CD14-positive monocyte (primary cell): ENCODE data around the gene CTNNA2. TPM values are rescaled to one million over a fixed set of nuclear protein-coding genes. Genes with fewer than 3 reads are reported as not detected.

Experiments
- DNase-seq, 3 donors: peaks; one replicate each; pipeline ENCODE4 v3.0.0-alpha.2; 2011 to 2022
- H2AFZ ChIP-seq: 2 replicates; pipeline ENCODE4 v1.6.0; 2012; ENCODE audit warnings: mild to moderate bottlenecking, low read depth, low read length, inconsistent platforms; ENCODE audit not compliant: insufficient read depth, poor library complexity, severe bottlenecking
- H3K27ac ChIP-seq, 2 donors: 1 replicate in 1 of 2; 2 replicates in 1 of 2; pipeline ENCODE4 v1.5.1; 2012 to 2013; ENCODE audit warnings: low read length in 2 of 2, control low read depth in 1 of 2, inconsistent platforms in 1 of 2, low read depth in 1 of 2, mild to moderate bottlenecking in 1 of 2
- H3K27me3 ChIP-seq, 2 donors: one replicate each; pipeline versions ENCODE4 v1.6.0 to v1.6.1; 2011 to 2013; ENCODE audit warnings: low read length in 2 of 2; ENCODE audit not compliant: control insufficient read depth in 2 of 2, insufficient read depth in 2 of 2
- H3K36me3 ChIP-seq, 2 donors: replicated peaks in 1 of 2; 1 replicate in 1 of 2; 2 replicates in 1 of 2; pipeline versions ENCODE4 v1.5.1 to v1.6.1; 2012 to 2013; ENCODE audit warnings: low read length in 2 of 2, control low read depth in 1 of 2, inconsistent platforms in 1 of 2, mild to moderate bottlenecking in 1 of 2; ENCODE audit not compliant: insufficient read depth in 2 of 2, control insufficient read depth in 1 of 2
- H3K4me1 ChIP-seq, 2 donors: 1 replicate in 1 of 2; 2 replicates in 1 of 2; pipeline versions ENCODE4 v1.5.1 to v1.6.1; 2012 to 2013; ENCODE audit warnings: low read length in 2 of 2, control low read depth in 1 of 2, inconsistent platforms in 1 of 2, mild to moderate bottlenecking in 1 of 2, moderate library complexity in 1 of 2; ENCODE audit not compliant: insufficient read depth in 2 of 2, control insufficient read depth in 1 of 2
- H3K4me2 ChIP-seq: replicated peaks from 2 replicates; pipeline ENCODE3; 2012; ENCODE audit warnings: low read length, moderate library complexity, mild to moderate bottlenecking; ENCODE audit not compliant: poor library complexity, severe bottlenecking; ENCODE audit errors: extremely low read depth
- H3K4me3 ChIP-seq, 3 experiments: fragments of 200-600 bp in 1 of 3; sonication (generic) in 1 of 3; replicated peaks in 1 of 3; 1 replicate in 2 of 3; 2 replicates in 1 of 3; pipeline ENCODE4 v1.5.1; 2011 to 2013; ENCODE audit warnings: low read length in 3 of 3, mild to moderate bottlenecking in 3 of 3, control low read depth in 2 of 3, low read depth in 2 of 3, inconsistent platforms in 1 of 3, moderate library complexity in 1 of 3
- H3K79me2 ChIP-seq: 2 replicates; pipeline ENCODE4 v1.6.0; 2012; ENCODE audit warnings: mild to moderate bottlenecking, control low read depth, inconsistent platforms, low read length, moderate library complexity; ENCODE audit not compliant: insufficient read depth
- H3K9ac ChIP-seq: 2 replicates; pipeline ENCODE4 v1.6.0; 2017; ENCODE audit warnings: low read length, mild to moderate bottlenecking; ENCODE audit not compliant: insufficient read depth, poor library complexity, severe bottlenecking
- H3K9me3 ChIP-seq, 2 donors: replicated peaks in 1 of 2; 1 replicate in 1 of 2; 2 replicates in 1 of 2; pipeline versions ENCODE4 v1.5.1 to v1.6.1; 2012 to 2013; ENCODE audit warnings: low read length in 2 of 2, control low read depth in 1 of 2; ENCODE audit not compliant: control insufficient read depth in 1 of 2, insufficient read depth in 1 of 2
- H4K20me1 ChIP-seq: 2 replicates; pipeline ENCODE4 v1.6.0; 2012; ENCODE audit warnings: mild to moderate bottlenecking, low read length, control low read depth, moderate library complexity; ENCODE audit not compliant: insufficient read depth
- H3K27ac Mint-ChIP-seq, 7 donors: one replicate each; pipeline ENCODE4 v1.8.0; 2020; ENCODE audit warnings: mild to moderate bottlenecking in 7 of 7, mixed read lengths in 7 of 7, moderate library complexity in 6 of 7, inconsistent platforms in 2 of 7
- H3K27me3 Mint-ChIP-seq, 3 donors: one replicate each; pipeline ENCODE4 v1.8.0; 2021 to 2022; ENCODE audit warnings: low read depth in 3 of 3, mild to moderate bottlenecking in 3 of 3, mixed read lengths in 3 of 3, moderate library complexity in 3 of 3, inconsistent platforms in 1 of 3
- H3K36me3 Mint-ChIP-seq, 2 donors: one replicate each; pipeline ENCODE4 v1.8.0; 2020; ENCODE audit warnings: mixed read lengths in 2 of 2, inconsistent platforms in 1 of 2, mild to moderate bottlenecking in 1 of 2
- H3K4me1 Mint-ChIP-seq: one replicate; pipeline ENCODE4 v1.8.0; 2020; ENCODE audit warnings: mild to moderate bottlenecking, mixed read lengths
- H3K4me3 Mint-ChIP-seq, 2 donors: one replicate each; pipeline ENCODE4 v1.8.0; 2020; ENCODE audit warnings: mild to moderate bottlenecking in 2 of 2, mixed read lengths in 2 of 2, moderate library complexity in 1 of 2
- H3K9me3 Mint-ChIP-seq, 7 donors: one replicate each; pipeline ENCODE4 v1.8.0; 2020 to 2022; ENCODE audit warnings: mixed read lengths in 7 of 7, mild to moderate bottlenecking in 6 of 7, moderate library complexity in 6 of 7, inconsistent platforms in 2 of 7
- CTCF ChIP-seq: fragments of 200-600 bp; IDR thresholded peaks from one replicate; pipeline ENCODE4 v1.8.0; 2022; ENCODE audit warnings: antibody characterized with exemption, mild to moderate bottlenecking
- WGBS: methylation state at CpG from one replicate; pipeline ENCODE4 v1.1.5; 2013; ENCODE audit warnings: missing lambda C conversion rate; ENCODE audit not compliant: insufficient coverage; 5-methylcytosine and 5-hydroxymethylcytosine counted together
- intact Hi-C, 2 donors: fragments of 100-400 bp; cut with micrococcal nuclease; formaldehyde crosslinking; loops; one replicate each; pipeline versions ENCODE4 v1.15.0 to v1.15.1; 2023
- polyA plus RNA-seq, 3 donors: library from polyadenylated mRNA; depleted of rRNA in 1 of 3; unstranded in 2 of 3; stranded (reverse) in 1 of 3; fragments of 300-500 nt in 2 of 3; fragments of >200 nt in 1 of 3; fragmentation: Illumina TruSeq in 2 of 3; gene quantifications; 1 replicate in 2 of 3; 2 replicates in 1 of 3; pipeline ENCODE4 v1.2.3, GENCODE V29; 2012 to 2021

Gene CTNNA2
- polyA plus RNA-seq, 3 donors = not detected

DNA sequence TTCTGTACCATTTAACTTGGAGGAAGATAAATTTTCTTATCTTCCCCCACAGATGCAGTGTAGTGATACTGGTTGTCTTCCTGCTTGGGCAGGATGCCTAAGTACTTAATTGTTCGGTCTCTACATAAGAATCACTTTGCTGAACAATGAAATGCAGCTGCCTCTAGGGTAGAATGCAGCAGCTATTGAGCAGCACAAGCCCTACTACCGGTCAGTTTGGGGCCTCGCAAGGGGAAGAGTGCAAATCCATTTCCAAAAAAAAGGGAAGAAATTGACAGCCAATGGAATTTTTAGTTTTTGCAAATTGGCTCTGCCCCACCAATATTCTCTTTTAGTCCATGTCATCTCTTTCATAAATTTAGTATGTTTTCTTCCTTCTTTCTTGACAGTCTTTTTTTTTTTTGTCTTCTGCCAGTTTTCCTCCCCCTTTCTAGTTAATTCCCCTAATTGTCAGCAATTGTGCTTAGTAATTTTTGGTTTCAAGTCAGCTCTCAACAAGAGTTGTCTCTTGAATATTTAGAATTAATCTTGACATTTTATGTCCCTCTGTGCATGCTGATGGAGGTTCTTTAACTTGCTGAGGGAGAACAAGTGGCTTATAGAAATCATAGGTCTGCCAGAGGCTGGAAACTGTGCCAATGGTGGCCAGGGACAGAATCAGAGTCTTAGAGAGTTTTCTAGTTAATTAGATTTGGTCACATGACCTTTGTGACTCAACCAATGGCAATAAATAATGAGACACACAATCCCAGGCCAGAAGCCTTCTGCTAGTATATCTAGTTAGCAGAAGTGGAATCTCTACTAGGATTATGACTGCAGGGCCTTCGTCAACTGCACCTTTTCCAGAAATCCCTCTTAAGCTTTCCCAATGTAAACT lies 270.0 kb downstream of the CTNNA2 start:
- 33% methylated on average over 3 of the region's 4 CpGs for WGBS
- H3K4me1 ChIP-seq = no peaks in the 10 kb centered on the region
- no peak overlapping the region for H2AFZ ChIP-seq
- peaks cover 0 to 3% (median 0%) of the 10 kb centered on the region in 3 donors for H3K27me3 Mint-ChIP-seq
- no peak overlapping the region for H3K4me3 ChIP-seq
- H3K79me2 ChIP-seq = no peaks in the 10 kb centered on the region
- H3K4me2 ChIP-seq = no peak overlapping the region
- no peaks in the 10 kb centered on the region for H3K9me3 ChIP-seq
- no peaks in the 10 kb centered on the region for H3K36me3 ChIP-seq
- H3K27me3 ChIP-seq = no peaks in the 10 kb centered on the region
- no peak overlapping the region for H3K27ac ChIP-seq
- H3K27ac Mint-ChIP-seq = no peak overlapping the region
- peaks cover 0 to 7% (median 2%) of the 10 kb centered on the region in 7 donors for H3K9me3 Mint-ChIP-seq
- no peak for DNase-seq
- no peaks in the 10 kb centered on the region for H4K20me1 ChIP-seq
- H3K36me3 Mint-ChIP-seq = no peaks in the 10 kb centered on the region
- no peak overlapping the region for H3K9ac ChIP-seq
- H3K4me1 Mint-ChIP-seq = no peaks in the 10 kb centered on the region
- intact Hi-C loops = no loop called here
- no peak overlapping the region for H3K4me3 Mint-ChIP-seq
- TF ChIP-seq CTCF = no peak

GRCh38 chr2:79788952-79789651 lies 276.3 kb downstream of the CTNNA2 start:
- Histone ChIP-seq H3K4me2 (no peak overlapping the region), H3K4me3 (no peak overlapping the region), H3K27me3 (no peaks in the 10 kb centered on the region), H3K79me2 (no peaks in the 10 kb centered on the region), H3K4me1 (no peaks in the 10 kb centered on the region), H3K27ac (no peak overlapping the region), H3K9ac (no peak overlapping the region), H3K9me3 (no peaks in the 10 kb centered on the region), H3K36me3 (no peaks in the 10 kb centered on the region), H4K20me1 (no peaks in the 10 kb centered on the region), H2AFZ (no peak overlapping the region)
- no peak overlapping the region for H3K27ac Mint-ChIP-seq
- DNase-seq = no peak
- H3K4me1 Mint-ChIP-seq = no peaks in the 10 kb centered on the region
- H3K9me3 Mint-ChIP-seq = peaks cover 0 to 4% (median 2%) of the 10 kb centered on the region in 7 donors
- no peaks in the 10 kb centered on the region for H3K36me3 Mint-ChIP-seq
- intact Hi-C loops = no loop called here
- H3K27me3 Mint-ChIP-seq = no peaks in the 10 kb centered on the region
- no peak overlapping the region for H3K4me3 Mint-ChIP-seq
- WGBS = 81% methylated on average over 7 of the region's 7 CpGs
- TF ChIP-seq CTCF = no peak
